A549 (cell line): ENCODE results near the gene KCNJ10. TPM values are rescaled to one million over a fixed set of nuclear protein-coding genes. Genes with fewer than 3 reads are reported as not detected.
A peak's percentile ranks its signal among the peaks of the same experiment; 100 is the strongest.

Experiments used
- ATAC-seq, 2 experiments: fragments of 200-7000 bp in 1 of 2; fragments of >200 bp in 1 of 2; cut with Nextera tagmentation in 1 of 2; cut with Tn5 transposase in 1 of 2; 3 replicates each; pipeline versions ENCODE4 v1.8.0 to v1.9.1; 2018 to 2020; ENCODE audit warnings: mild to moderate bottlenecking in 1 of 2, moderate library complexity in 1 of 2
- CTCF ChIA-PET: fragments of 300-600 bp; sonication (Branson Sonifier 250); formaldehyde crosslinking; extraction: SDS; loops from one replicate; lab custom pipeline; 2021; ENCODE audit warnings: antibody characterized with exemption, inconsistent platforms; lab: Yijun Ruan, JAX
- POLR2A ChIA-PET: fragments of 350-600 bp; formaldehyde crosslinking; extraction: SDS; loops from one replicate; lab custom pipeline; 2021; ENCODE audit warnings: antibody characterized with exemption, inconsistent platforms; lab: Yijun Ruan, JAX
- DNase-seq, 2 experiments: peaks; one replicate each; pipeline versions ENCODE4 v3.0.0 to v3.0.0-alpha.2; 2011 to 2016; ENCODE audit warnings: low read depth in 1 of 2, low spot score in 1 of 2
- FAIRE-seq: peaks from 2 replicates; lab custom pipeline; 2011; peaks lifted over from hg19 to GRCh38; lab: Jason Lieb, UNC
- H3K27ac ChIP-seq, 2 experiments: fragments of >200 bp; sonication (Bioruptor Twin); formaldehyde crosslinking; 3 replicates each; pipeline ENCODE4 v1.5.1; 2016 to 2017
- H3K4me1 ChIP-seq: fragments of >200 bp; sonication (Bioruptor Twin); formaldehyde crosslinking; 3 replicates; pipeline ENCODE4 v1.6.1; 2016
- H3K4me2 ChIP-seq: fragments of >200 bp; sonication (Bioruptor Twin); formaldehyde crosslinking; 3 replicates; pipeline ENCODE4 v1.6.1; 2016
- H3K4me3 ChIP-seq: fragments of >200 bp; sonication (Bioruptor Twin); formaldehyde crosslinking; 3 replicates; pipeline ENCODE4 v1.5.1; 2016
- H3K9me3 ChIP-seq: fragments of >200 bp; sonication (Bioruptor Twin); formaldehyde crosslinking; 3 replicates; pipeline ENCODE4 v1.6.1; 2016
- CBX2 ChIP-seq: fragments of 200-600 bp; sonication (generic); IDR thresholded peaks from 2 replicates; pipeline ENCODE4 v1.6.1; 2016; ENCODE audit warnings: low read depth, mild to moderate bottlenecking, borderline replicate concordance
- CBX8 ChIP-seq: fragments of 200-600 bp; sonication (generic); IDR thresholded peaks from 2 replicates; pipeline ENCODE4 v1.6.1; 2016
- EHMT2 ChIP-seq: fragments of 200-600 bp; sonication (generic); IDR thresholded peaks from 2 replicates; pipeline ENCODE4 v1.6.1; 2016; ENCODE audit warnings: antibody characterized with exemption, low read depth, mild to moderate bottlenecking, moderate library complexity
- FOSB ChIP-seq: fragments of 250-450 bp; sonication (Bioruptor Pico); IDR thresholded peaks from 2 replicates; pipeline ENCODE4 v1.5.0; 2020; ENCODE audit warnings: mild to moderate bottlenecking, moderate library complexity
- FOXS1 ChIP-seq: fragments of 250-450 bp; sonication (Bioruptor Pico); IDR thresholded peaks from 2 replicates; pipeline ENCODE4 v1.5.0; 2020; ENCODE audit warnings: mild to moderate bottlenecking, moderate library complexity
- HDAC2 ChIP-seq: fragments of 200-600 bp; sonication (generic); IDR thresholded peaks from 2 replicates; pipeline ENCODE4 v1.6.1; 2016
- HOXB13 ChIP-seq: fragments of 250-450 bp; sonication (Bioruptor Pico); IDR thresholded peaks from 2 replicates; pipeline ENCODE4 v1.5.0; 2020; ENCODE audit warnings: low read depth, mild to moderate bottlenecking, moderate library complexity
- MAFK ChIP-seq: fragments of 450-650 bp; IDR thresholded peaks from 2 replicates; pipeline ENCODE4 v1.6.1; 2014; ENCODE audit not compliant: partially characterized antibody
- MYC ChIP-seq: IDR thresholded peaks from 2 replicates; pipeline ENCODE4 v1.6.1; 2012; ENCODE audit warnings: mild to moderate bottlenecking, inconsistent platforms, low read length, improper control_type of control experiment, borderline replicate concordance
- NFE2L2 ChIP-seq: fragments of 150-350 bp; conservative IDR thresholded peaks from 2 replicates; pipeline ENCODE4 v1.6.1; 2014; ENCODE audit warnings: low read length
- POLR2A ChIP-seq: IDR thresholded peaks from 2 replicates; pipeline ENCODE4 v1.6.1; 2012; ENCODE audit warnings: mild to moderate bottlenecking, low read length
- POLR2AphosphoS2 ChIP-seq: conservative IDR thresholded peaks from 2 replicates; pipeline ENCODE4 v1.6.1; 2012; ENCODE audit warnings: low read length, improper control_type of control experiment, inconsistent platforms
- RAD21 ChIP-seq, 2 experiments: fragments of >200 bp in 1 of 2; sonication (Bioruptor Twin) in 1 of 2; formaldehyde crosslinking in 1 of 2; IDR thresholded peaks in 1 of 2; conservative IDR thresholded peaks in 1 of 2; 2 replicates in 1 of 2; 3 replicates in 1 of 2; pipeline ENCODE4 v1.6.1; 2012 to 2018; ENCODE audit warnings: inconsistent platforms in 1 of 2
- RCOR1 ChIP-seq: fragments of 150-350 bp; IDR thresholded peaks from 2 replicates; pipeline ENCODE4 v1.6.1; 2014; ENCODE audit warnings: antibody characterized with exemption, low read length, low read depth
- RFX5 ChIP-seq: fragments of 450-650 bp; IDR thresholded peaks from 2 replicates; pipeline ENCODE4 v1.7.1; 2014; ENCODE audit warnings: antibody characterized with exemption, mild to moderate bottlenecking, moderate library complexity
- RNF2 ChIP-seq: fragments of 200-600 bp; sonication (generic); IDR thresholded peaks from 2 replicates; pipeline ENCODE4 v1.6.1; 2016; ENCODE audit warnings: low read depth, mild to moderate bottlenecking, antibody characterized with exemption, moderate library complexity, borderline replicate concordance
- SMC3 ChIP-seq: fragments of >200 bp; sonication (Bioruptor Twin); formaldehyde crosslinking; IDR thresholded peaks from 3 replicates; pipeline ENCODE4 v1.6.1; 2018; ENCODE audit warnings: inconsistent platforms
- SREBF2 ChIP-seq: fragments of 450-650 bp; IDR thresholded peaks from 2 replicates; pipeline ENCODE4 v1.6.1; 2014; ENCODE audit warnings: mild to moderate bottlenecking, moderate library complexity
- TFCP2L1 ChIP-seq: fragments of 250-450 bp; sonication (Bioruptor Pico); IDR thresholded peaks from 2 replicates; pipeline ENCODE4 v1.5.0; 2021; ENCODE audit warnings: mild to moderate bottlenecking
- TP53 ChIP-seq: fragments of 250-450 bp; sonication (Bioruptor Pico); IDR thresholded peaks from 2 replicates; pipeline ENCODE4 v1.5.0; 2021; ENCODE audit warnings: mild to moderate bottlenecking, moderate library complexity
- ZC3H11A ChIP-seq: fragments of 450-650 bp; IDR thresholded peaks from 2 replicates; pipeline ENCODE4 v1.6.1; 2014; ENCODE audit warnings: antibody characterized with exemption, mild to moderate bottlenecking
- ZNF302 ChIP-seq: fragments of 250-450 bp; sonication (Bioruptor Pico); IDR thresholded peaks from 2 replicates; pipeline ENCODE4 v1.9.0; 2021; ENCODE audit warnings: inconsistent platforms, mild to moderate bottlenecking, moderate library complexity
- ZSCAN20 ChIP-seq: fragments of 250-450 bp; sonication (Bioruptor Pico); IDR thresholded peaks from 2 replicates; pipeline ENCODE4 v1.8.0; 2022; ENCODE audit warnings: mild to moderate bottlenecking, moderate library complexity
- WGBS: methylation state at CpG from one replicate; pipeline ENCODE4 v1.1.6; 2017; ENCODE audit errors: missing lambda C conversion rate; 5-methylcytosine and 5-hydroxymethylcytosine counted together
- polyA plus RNA-seq, 4 experiments: library from polyadenylated mRNA; depleted of rRNA in 3 of 4; stranded (reverse); fragments of >200 nt; fragmentation: RNase III in 1 of 4; extraction: RNeasy Plus Mini Kit Qiagen cat#74134 plus additional on column Dnase treatment in 1 of 4; gene quantifications; 2 replicates in 3 of 4; 3 replicates in 1 of 4; pipeline ENCODE4 v1.2.3, GENCODE V29; 2011 to 2017
- TF ChIP-seq, protein P1 (sequence below): fragments of 250-450 bp; sonication (Bioruptor Pico); IDR thresholded peaks from 2 replicates; pipeline ENCODE4 v1.5.0; 2020; ENCODE audit warnings: low read depth, mild to moderate bottlenecking, moderate library complexity
- TF ChIP-seq, protein P2 (sequence below): fragments of >200 bp; sonication (Bioruptor Twin); formaldehyde crosslinking; IDR thresholded peaks from 3 replicates; pipeline ENCODE4 v1.6.1; 2016
- TF ChIP-seq, protein P3 (sequence below): fragments of 450-650 bp; IDR thresholded peaks from 2 replicates; pipeline ENCODE4 v1.6.1; 2014; ENCODE audit warnings: antibody characterized with exemption
- TF ChIP-seq, protein P4 (sequence below): fragments of 200-600 bp; sonication (generic); IDR thresholded peaks from 2 replicates; pipeline ENCODE4 v1.6.1; 2016; ENCODE audit warnings: antibody characterized with exemption, mild to moderate bottlenecking, moderate library complexity
- TF ChIP-seq, protein P5 (sequence below): fragments of 150-350 bp; IDR thresholded peaks from 2 replicates; pipeline ENCODE4 v1.6.1; 2014; ENCODE audit warnings: low read depth, mild to moderate bottlenecking, low read length

Gene KCNJ10
- polyA plus RNA-seq, 2 of the 4 experiments (the other 2 are of a cell fraction), result 0.05 TPM; not detected in 1

DNA sequence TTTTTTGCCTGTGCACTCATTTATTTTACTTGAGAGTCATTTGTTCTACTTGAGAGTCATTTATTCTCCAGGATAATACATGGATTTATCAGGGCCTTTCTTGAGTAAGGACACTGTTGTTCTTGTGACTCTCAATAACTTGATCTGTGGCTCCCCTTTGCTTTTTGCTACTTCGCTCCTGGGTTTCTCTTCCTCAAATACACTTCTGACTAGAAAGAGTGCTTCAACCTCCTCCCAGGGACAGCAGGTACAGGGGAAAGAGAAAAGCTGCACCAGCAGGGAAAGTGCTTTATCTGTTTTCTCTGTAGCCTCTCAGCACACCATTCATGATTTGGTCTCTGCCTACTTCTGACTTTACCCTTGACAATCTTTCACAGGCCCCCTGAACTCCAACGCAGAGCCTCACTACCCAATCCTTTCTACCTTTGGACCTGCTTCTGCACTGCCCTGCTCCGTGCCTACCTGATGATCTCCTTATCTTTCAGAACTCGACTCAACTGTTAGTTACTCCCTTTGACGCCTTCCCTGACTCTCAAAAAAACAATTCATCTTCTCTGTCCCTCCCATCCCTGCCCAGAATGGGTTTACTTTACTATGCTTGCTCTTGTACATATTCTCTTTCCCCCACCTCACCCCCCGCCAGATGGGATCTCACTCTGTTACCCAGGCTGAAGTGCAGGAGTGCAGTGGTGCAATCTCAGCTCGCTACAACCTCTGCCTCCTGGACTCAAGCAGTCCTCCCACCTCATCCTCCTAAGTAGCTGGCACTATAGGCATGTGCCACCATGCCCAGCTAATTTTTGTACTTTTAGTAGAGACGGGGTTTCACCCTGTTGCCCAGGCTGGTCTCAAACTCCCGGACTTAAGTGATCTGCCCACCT, 22.6 kb downstream of the KCNJ10 start:
- 50% methylated on average over 9 of the region's 9 CpGs for WGBS
- DNase-seq (no peak), ATAC-seq (no peak; a peak in 1 of 6 replicates), FAIRE-seq (no peak)
- H3K27ac ChIP-seq, result no peak overlapping the region
- H3K4me3 ChIP-seq, result 0 out of 3 replicates have a peak overlapping the region, but pooled peaks have one; percentile 17
- ChIA-PET POLR2A (no interaction called here), CTCF (interaction anchor here (1.2 to 15.0 kb wide), 22 partner anchors 8 to 330 kb away, joined by 3 to 258 read pairs (median 8); partner anchors contain the start of genes KCNJ10, KCNJ9 and PIGM)
- H3K4me2 ChIP-seq, result peak overlapping the region; percentile 68
- TF ChIP-seq MYC (no peak), NFE2L2 (no peak), ZNF302 (no peak), ZC3H11A (no peak), CBX2 (no peak), FOSB (CRISPR knock-in tag) (no peak), CBX8 (no peak), POLR2AphosphoS2 (no peak), MAFK (no peak)
- TF ChIP-seq, protein P1, sequence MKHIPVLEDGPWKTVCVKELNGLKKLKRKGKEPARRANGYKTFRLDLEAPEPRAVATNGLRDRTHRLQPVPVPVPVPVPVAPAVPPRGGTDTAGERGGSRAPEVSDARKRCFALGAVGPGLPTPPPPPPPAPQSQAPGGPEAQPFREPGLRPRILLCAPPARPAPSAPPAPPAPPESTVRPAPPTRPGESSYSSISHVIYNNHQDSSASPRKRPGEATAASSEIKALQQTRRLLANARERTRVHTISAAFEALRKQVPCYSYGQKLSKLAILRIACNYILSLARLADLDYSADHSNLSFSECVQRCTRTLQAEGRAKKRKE (CRISPR knock-in tag), result no peak
- H3K4me1 ChIP-seq, result peaks cover 8% of the 10 kb centered on the region; the same call in 2 of the 3 replicates
- H3K9me3 ChIP-seq, result no peaks in the 10 kb centered on the region

DNA sequence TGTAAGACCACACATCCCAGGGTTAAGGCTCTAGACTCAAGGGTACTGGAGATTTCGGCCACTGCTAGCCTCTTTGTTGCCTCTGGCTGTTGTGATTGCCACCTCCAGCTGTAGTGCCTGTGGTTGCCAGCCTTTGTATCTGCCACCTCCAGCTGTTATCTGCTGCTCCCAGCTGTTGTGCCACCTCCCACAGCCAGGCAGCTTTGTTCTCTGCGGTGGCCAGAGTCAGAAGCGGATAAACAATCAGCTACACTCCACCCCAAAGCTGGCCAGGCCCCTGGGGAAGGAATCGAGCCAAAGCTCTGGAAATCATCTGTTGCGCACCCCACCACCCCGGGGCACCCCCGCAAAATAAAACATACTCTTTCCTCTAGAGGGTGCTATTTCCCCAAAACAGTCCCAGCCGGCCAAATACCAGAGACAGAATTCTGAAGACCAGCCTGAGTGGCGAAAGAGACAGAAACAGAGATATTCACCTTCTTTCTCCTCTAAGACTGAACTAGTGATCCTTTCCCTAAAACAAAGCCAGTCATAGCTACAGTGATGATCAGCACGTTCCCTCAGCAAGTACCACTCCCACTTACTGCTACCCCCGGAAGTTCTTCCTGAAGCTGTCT, 23.4 kb downstream of the KCNJ10 start:
- peaks cover 8% of the 10 kb centered on the region; the same call in 2 of the 3 replicates for H3K4me1 ChIP-seq
- H3K27ac ChIP-seq, result no peak overlapping the region
- ChIA-PET POLR2A (no interaction called here), CTCF (interaction anchor here (1.0 to 15.0 kb wide), 27 partner anchors 9 to 331 kb away, joined by 3 to 258 read pairs (median 5); partner anchors contain the start of genes KCNJ10, KCNJ9 and PIGM)
- 13% methylated on average over 11 of the region's 11 CpGs for WGBS
- ATAC-seq, result peak; percentile 73 to 91
- no peaks in the 10 kb centered on the region for H3K9me3 ChIP-seq
- H3K4me3 ChIP-seq, result 0 out of 3 replicates have a peak overlapping the region, but pooled peaks have one; percentile 17
- H3K4me2 ChIP-seq, result peak overlapping the region; percentile 68
- peak; percentile 26 to 75 for DNase-seq
- FAIRE-seq, result no peak
- TF ChIP-seq SREBF2 (no peak), SMC3 (peak; percentile 38; the same call in 1 of the 3 replicates), HDAC2 (no peak), HOXB13 (CRISPR knock-in tag) (no peak), TFCP2L1 (CRISPR knock-in tag) (no peak), RAD21 (conservative IDR thresholded peaks at IDR 0.05 in 1 of 2, IDR thresholded peaks at IDR 0.05 in 1 of 2) (peak; percentile 67 to 71), RNF2 (no peak), TP53 (CRISPR knock-in tag) (no peak), RFX5 (no peak), POLR2A (no peak), POLR2AphosphoS2 (no peak), ZSCAN20 (no peak), FOXS1 (CRISPR knock-in tag) (no peak), RCOR1 (no peak), EHMT2 (no peak), CBX2 (no peak)
- TF ChIP-seq, protein P2, sequence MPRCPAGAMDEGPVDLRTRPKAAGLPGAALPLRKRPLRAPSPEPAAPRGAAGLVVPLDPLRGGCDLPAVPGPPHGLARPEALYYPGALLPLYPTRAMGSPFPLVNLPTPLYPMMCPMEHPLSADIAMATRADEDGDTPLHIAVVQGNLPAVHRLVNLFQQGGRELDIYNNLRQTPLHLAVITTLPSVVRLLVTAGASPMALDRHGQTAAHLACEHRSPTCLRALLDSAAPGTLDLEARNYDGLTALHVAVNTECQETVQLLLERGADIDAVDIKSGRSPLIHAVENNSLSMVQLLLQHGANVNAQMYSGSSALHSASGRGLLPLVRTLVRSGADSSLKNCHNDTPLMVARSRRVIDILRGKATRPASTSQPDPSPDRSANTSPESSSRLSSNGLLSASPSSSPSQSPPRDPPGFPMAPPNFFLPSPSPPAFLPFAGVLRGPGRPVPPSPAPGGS, result no peak
- TF ChIP-seq, protein P3, sequence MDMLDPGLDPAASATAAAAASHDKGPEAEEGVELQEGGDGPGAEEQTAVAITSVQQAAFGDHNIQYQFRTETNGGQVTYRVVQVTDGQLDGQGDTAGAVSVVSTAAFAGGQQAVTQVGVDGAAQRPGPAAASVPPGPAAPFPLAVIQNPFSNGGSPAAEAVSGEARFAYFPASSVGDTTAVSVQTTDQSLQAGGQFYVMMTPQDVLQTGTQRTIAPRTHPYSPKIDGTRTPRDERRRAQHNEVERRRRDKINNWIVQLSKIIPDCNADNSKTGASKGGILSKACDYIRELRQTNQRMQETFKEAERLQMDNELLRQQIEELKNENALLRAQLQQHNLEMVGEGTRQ, result no peak
- TF ChIP-seq, protein P4, sequence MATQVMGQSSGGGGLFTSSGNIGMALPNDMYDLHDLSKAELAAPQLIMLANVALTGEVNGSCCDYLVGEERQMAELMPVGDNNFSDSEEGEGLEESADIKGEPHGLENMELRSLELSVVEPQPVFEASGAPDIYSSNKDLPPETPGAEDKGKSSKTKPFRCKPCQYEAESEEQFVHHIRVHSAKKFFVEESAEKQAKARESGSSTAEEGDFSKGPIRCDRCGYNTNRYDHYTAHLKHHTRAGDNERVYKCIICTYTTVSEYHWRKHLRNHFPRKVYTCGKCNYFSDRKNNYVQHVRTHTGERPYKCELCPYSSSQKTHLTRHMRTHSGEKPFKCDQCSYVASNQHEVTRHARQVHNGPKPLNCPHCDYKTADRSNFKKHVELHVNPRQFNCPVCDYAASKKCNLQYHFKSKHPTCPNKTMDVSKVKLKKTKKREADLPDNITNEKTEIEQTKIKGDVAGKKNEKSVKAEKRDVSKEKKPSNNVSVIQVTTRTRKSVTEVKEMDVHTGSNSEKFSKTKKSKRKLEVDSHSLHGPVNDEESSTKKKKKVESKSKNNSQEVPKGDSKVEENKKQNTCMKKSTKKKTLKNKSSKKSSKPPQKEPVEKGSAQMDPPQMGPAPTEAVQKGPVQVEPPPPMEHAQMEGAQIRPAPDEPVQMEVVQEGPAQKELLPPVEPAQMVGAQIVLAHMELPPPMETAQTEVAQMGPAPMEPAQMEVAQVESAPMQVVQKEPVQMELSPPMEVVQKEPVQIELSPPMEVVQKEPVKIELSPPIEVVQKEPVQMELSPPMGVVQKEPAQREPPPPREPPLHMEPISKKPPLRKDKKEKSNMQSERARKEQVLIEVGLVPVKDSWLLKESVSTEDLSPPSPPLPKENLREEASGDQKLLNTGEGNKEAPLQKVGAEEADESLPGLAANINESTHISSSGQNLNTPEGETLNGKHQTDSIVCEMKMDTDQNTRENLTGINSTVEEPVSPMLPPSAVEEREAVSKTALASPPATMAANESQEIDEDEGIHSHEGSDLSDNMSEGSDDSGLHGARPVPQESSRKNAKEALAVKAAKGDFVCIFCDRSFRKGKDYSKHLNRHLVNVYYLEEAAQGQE, result no peak
- TF ChIP-seq, protein P5, sequence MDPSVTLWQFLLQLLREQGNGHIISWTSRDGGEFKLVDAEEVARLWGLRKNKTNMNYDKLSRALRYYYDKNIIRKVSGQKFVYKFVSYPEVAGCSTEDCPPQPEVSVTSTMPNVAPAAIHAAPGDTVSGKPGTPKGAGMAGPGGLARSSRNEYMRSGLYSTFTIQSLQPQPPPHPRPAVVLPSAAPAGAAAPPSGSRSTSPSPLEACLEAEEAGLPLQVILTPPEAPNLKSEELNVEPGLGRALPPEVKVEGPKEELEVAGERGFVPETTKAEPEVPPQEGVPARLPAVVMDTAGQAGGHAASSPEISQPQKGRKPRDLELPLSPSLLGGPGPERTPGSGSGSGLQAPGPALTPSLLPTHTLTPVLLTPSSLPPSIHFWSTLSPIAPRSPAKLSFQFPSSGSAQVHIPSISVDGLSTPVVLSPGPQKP, result no peak
